HCT116 (cell line): ENCODE results near the gene POLR3H. TPM values are rescaled to one million over a fixed set of nuclear protein-coding genes. Genes with fewer than 3 reads are reported as not detected.
A peak's percentile ranks its signal among the peaks of the same experiment; 100 is the strongest.

Source experiments
- ATAC-seq: fragments of 200-7000 bp; cut with Tn5 transposase; 2 replicates; pipeline ENCODE4 v1.9.1; 2020; ENCODE audit warnings: mild to moderate bottlenecking, moderate library complexity
- BruUV-seq: library from RNA; stranded (reverse); fragments of 400-500 nt; replicated peaks from 2 replicates; lab custom pipeline; 2021; lab: Mats Ljungman, UMichigan
- CTCF ChIA-PET: fragments of 300-600 bp; sonication (Branson Sonifier 250); formaldehyde crosslinking; loops from one replicate; lab custom pipeline; 2021; ENCODE audit warnings: antibody characterized with exemption; lab: Charles Lee
- POLR2A ChIA-PET: fragments of 300-600, 350-600 bp; sonication (Branson Sonifier 250); formaldehyde crosslinking; loops from one replicate; lab custom pipeline; 2021; ENCODE audit warnings: antibody characterized with exemption; lab: Charles Lee
- RAD21 ChIA-PET, 2 experiments: fragments of 300-600 bp; sonication (Branson Sonifier 250); formaldehyde crosslinking; loops; one replicate each; lab custom pipeline; 2023; ENCODE audit warnings: low total read pairs in 2 of 2; ENCODE audit not compliant: uncharacterized antibody in 2 of 2, unreplicated experiment in 2 of 2, low non-redundant PET in 1 of 2; lab: Charles Lee
- DNase-seq: peaks from one replicate; pipeline ENCODE4 v3.0.0-alpha.2; 2010; ENCODE audit warnings: low read depth, low spot score
- H2AFZ ChIP-seq: fragments of 200-600 bp; shearing (Covaris generic), sonication (generic); 2 replicates; pipeline ENCODE4 v1.6.1; 2017; ENCODE audit warnings: low read depth, mixed run types, mixed read lengths, antibody characterized with exemption, low read length; ENCODE audit not compliant: poor library complexity, severe bottlenecking
- H3K27ac ChIP-seq: 2 replicates; pipeline ENCODE4 v1.5.1; 2012; ENCODE audit warnings: low read depth, low read length
- H3K27me3 ChIP-seq: fragments of 200-600 bp; sonication (generic); 2 replicates; pipeline ENCODE4 v1.6.1; 2016; ENCODE audit warnings: mixed run types, low read length, mixed read lengths; ENCODE audit not compliant: insufficient read depth
- H3K36me3 ChIP-seq, 2 experiments: fragments of 200-500 bp in 1 of 2; fragments of 200-600 bp in 1 of 2; sonication (Bioruptor generic) in 1 of 2; sonication (generic) in 1 of 2; 2 replicates each; pipeline versions ENCODE4 v1.5.1 to v1.6.1; 2014 to 2016; ENCODE audit warnings: low read length in 2 of 2, inconsistent platforms in 1 of 2, mixed read lengths in 1 of 2, mixed run types in 1 of 2; ENCODE audit not compliant: insufficient read depth in 2 of 2, control insufficient read depth in 1 of 2
- H3K4me1 ChIP-seq, 2 experiments: fragments of 200-600 bp in 1 of 2; sonication (generic) in 1 of 2; 2 replicates each; pipeline versions ENCODE4 v1.5.1 to v1.6.1; 2012 to 2017; ENCODE audit warnings: low read length in 2 of 2, inconsistent platforms in 1 of 2, mild to moderate bottlenecking in 1 of 2, mixed read lengths in 1 of 2, mixed run types in 1 of 2, moderate library complexity in 1 of 2; ENCODE audit not compliant: insufficient read depth in 2 of 2, control insufficient read depth in 1 of 2
- H3K4me2 ChIP-seq: fragments of 200-600 bp; sonication (generic); 2 replicates; pipeline ENCODE4 v1.6.1; 2017; ENCODE audit warnings: mixed run types, low read length, mixed read lengths
- H3K4me3 ChIP-seq, 2 experiments: fragments of 200-600 bp in 1 of 2; sonication (generic) in 1 of 2; replicated peaks in 1 of 2; 2 replicates each; pipeline ENCODE4 v1.5.1; 2011 to 2016; ENCODE audit warnings: low read length in 2 of 2, control low read depth in 1 of 2, low read depth in 1 of 2, mild to moderate bottlenecking in 1 of 2, mixed read lengths in 1 of 2, mixed run types in 1 of 2
- H3K79me2 ChIP-seq: fragments of 200-600 bp; sonication (generic); 2 replicates; pipeline ENCODE4 v1.6.1; 2017; ENCODE audit warnings: mild to moderate bottlenecking, mixed run types, low read length, moderate library complexity, mixed read lengths; ENCODE audit not compliant: insufficient read depth
- H3K9ac ChIP-seq: fragments of 200-600 bp; sonication (generic); 2 replicates; pipeline ENCODE4 v1.6.1; 2016; ENCODE audit warnings: low read length, mixed read lengths
- H3K9me2 ChIP-seq: fragments of 200-600 bp; sonication (generic), shearing (Covaris generic); 2 replicates; pipeline ENCODE4 v1.6.1; 2017; ENCODE audit warnings: mixed run types, mild to moderate bottlenecking, moderate library complexity; ENCODE audit not compliant: insufficient read depth
- H3K9me3 ChIP-seq, 2 experiments: fragments of 200-500 bp in 1 of 2; fragments of 200-600 bp in 1 of 2; sonication (Bioruptor generic) in 1 of 2; sonication (generic) in 1 of 2; 2 replicates each; pipeline ENCODE4 v1.6.1; 2014 to 2017; ENCODE audit warnings: low read length in 2 of 2, mixed read lengths in 2 of 2, inconsistent platforms in 1 of 2, low read depth in 1 of 2, mild to moderate bottlenecking in 1 of 2, mixed run types in 1 of 2, moderate library complexity in 1 of 2; ENCODE audit not compliant: control insufficient read depth in 1 of 2, insufficient read depth in 1 of 2
- H4K20me1 ChIP-seq: fragments of 200-600 bp; sonication (generic), shearing (Covaris generic); 2 replicates; pipeline ENCODE4 v1.6.1; 2017; ENCODE audit warnings: mixed run types, mild to moderate bottlenecking, moderate library complexity; ENCODE audit not compliant: insufficient read depth
- ELF1 ChIP-seq: IDR thresholded peaks from 2 replicates; pipeline ENCODE4 v1.6.1; 2012; ENCODE audit warnings: low read depth, borderline replicate concordance
- FOSL1 ChIP-seq: IDR thresholded peaks from 2 replicates; pipeline ENCODE4 v1.6.1; 2012; ENCODE audit warnings: low read depth
- JUND ChIP-seq: IDR thresholded peaks from 2 replicates; pipeline ENCODE4 v1.6.1; 2012
- POLR2AphosphoS5 ChIP-seq: IDR thresholded peaks from 2 replicates; pipeline ENCODE4 v1.6.1; 2011; ENCODE audit warnings: mild to moderate bottlenecking, low read depth, low read length, moderate library complexity
- RAD21 ChIP-seq: IDR thresholded peaks from 2 replicates; pipeline ENCODE4 v1.6.1; 2012; ENCODE audit warnings: low read depth, mild to moderate bottlenecking
- SIN3A ChIP-seq: IDR thresholded peaks from 2 replicates; pipeline ENCODE4 v1.6.1; 2012; ENCODE audit warnings: low read depth
- ZBTB33 ChIP-seq: IDR thresholded peaks from 2 replicates; pipeline ENCODE4 v1.6.1; 2011; ENCODE audit warnings: mild to moderate bottlenecking, low read length, moderate library complexity; ENCODE audit not compliant: insufficient replicate concordance; ENCODE audit errors: extremely low read depth
- ZNF274 ChIP-seq: fragments of 200-500 bp; sonication (Bioruptor generic); IDR thresholded peaks from 2 replicates; pipeline ENCODE4 v1.6.1; 2014; ENCODE audit warnings: mild to moderate bottlenecking, low read depth, low read length, inconsistent platforms
- intact Hi-C: fragments of 100-400 bp; cut with micrococcal nuclease; formaldehyde crosslinking; loops from 2 replicates; pipeline ENCODE4 v1.10.0; 2022
- total RNA-seq: library from RNA; stranded (reverse); gene quantifications from one replicate; pipeline ENCODE4 v1.2.1, GENCODE V29; 2021; ENCODE audit not compliant: unreplicated experiment
- TF ChIP-seq, protein P1 (sequence below): IDR thresholded peaks from 2 replicates; pipeline ENCODE4 v1.6.1; 2012
- TF ChIP-seq, protein P2 (sequence below), 3 experiments: fragments of 200-600 bp in 1 of 3; sonication (generic) in 1 of 3; IDR thresholded peaks in 2 of 3; conservative IDR thresholded peaks in 1 of 3; 2 replicates each; pipeline ENCODE4 v1.5.1; 2012 to 2017; ENCODE audit warnings: low read depth in 2 of 3, low read length in 2 of 3, antibody characterized with exemption in 1 of 3, borderline replicate concordance in 1 of 3, control low read depth in 1 of 3, mild to moderate bottlenecking in 1 of 3, mixed read lengths in 1 of 3, mixed run types in 1 of 3, moderate library complexity in 1 of 3; ENCODE audit not compliant: insufficient read depth in 1 of 3

The POLR3H gene
- total RNA-seq, 1 experiment from 2014 or later = 62.1 TPM

GRCh38 chr22:41567512-41567768, 23.2 kb upstream of the POLR3H start:
- Histone ChIP-seq H3K79me2 (no peaks in the 10 kb centered on the region), H3K27ac (no peak overlapping the region), H3K4me1 (peaks cover 27 to 40% of the 10 kb centered on the region in 2 experiments), H3K9ac (no peak overlapping the region), H3K36me3 (no peaks in the 10 kb centered on the region), H3K9me2 (no peaks in the 10 kb centered on the region), H3K9me3 (no peaks in the 10 kb centered on the region), H3K27me3 (no peaks in the 10 kb centered on the region), H3K4me2 (no peak overlapping the region), H2AFZ (no peak overlapping the region), H4K20me1 (no peaks in the 10 kb centered on the region), H3K4me3 (no peak overlapping the region)
- no peak for ATAC-seq
- POLR2A ChIA-PET = no interaction called here
- CTCF ChIA-PET = no interaction called here
- intact Hi-C loops = no loop called here
- TF ChIP-seq FOSL1 (no peak), ZBTB33 (no peak), ELF1 (no peak), RAD21 (no peak), ZNF274 (no peak)
- DNase-seq = no peak
- RAD21 ChIA-PET = no interaction called here
- BruUV-seq = no TSS peak

- RAD21 ChIA-PET = interaction anchor here in 1 of 2 experiments (0.5 kb wide), 1 partner anchor 184 kb away, joined by 8 read pairs; no protein-coding TSS in a partner anchor
- Histone ChIP-seq H3K27me3 (no peaks in the 10 kb centered on the region), H3K4me2 (peak overlapping the region; percentile 58), H3K9ac (peak overlapping the region; percentile 43; the same call in 1 of the 2 replicates), H3K36me3 (no peaks in the 10 kb centered on the region), H3K4me3 (peak overlapping the region in 1 of 2 experiments; percentile 10; a peak in 1 of 4 replicates), H3K27ac (peak overlapping the region; percentile 65), H4K20me1 (no peaks in the 10 kb centered on the region), H3K79me2 (no peaks in the 10 kb centered on the region), H3K9me3 (no peaks in the 10 kb centered on the region), H3K9me2 (no peaks in the 10 kb centered on the region), H2AFZ (peak overlapping the region; percentile 80), H3K4me1 (peaks cover 29 to 55% of the 10 kb centered on the region in 2 experiments)
- ATAC-seq (peak; percentile 85), DNase-seq (peak; percentile 61)
- intact Hi-C loops = no loop called here
- CTCF ChIA-PET = interaction anchor here (1.0 kb wide), 1 partner anchor 24 kb away, joined by 3 read pairs; the partner anchor contains the start of gene PMM1
- TF ChIP-seq, protein P1, sequence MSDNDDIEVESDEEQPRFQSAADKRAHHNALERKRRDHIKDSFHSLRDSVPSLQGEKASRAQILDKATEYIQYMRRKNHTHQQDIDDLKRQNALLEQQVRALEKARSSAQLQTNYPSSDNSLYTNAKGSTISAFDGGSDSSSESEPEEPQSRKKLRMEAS = peak; percentile 44; the same call in 1 of the 2 replicates
- TF ChIP-seq ZBTB33 (no peak), POLR2AphosphoS5 (no peak), SIN3A (no peak), JUND (peak; percentile 57; the same call in 1 of the 2 replicates), FOSL1 (peak; percentile 77)
- TF ChIP-seq, protein P2, sequence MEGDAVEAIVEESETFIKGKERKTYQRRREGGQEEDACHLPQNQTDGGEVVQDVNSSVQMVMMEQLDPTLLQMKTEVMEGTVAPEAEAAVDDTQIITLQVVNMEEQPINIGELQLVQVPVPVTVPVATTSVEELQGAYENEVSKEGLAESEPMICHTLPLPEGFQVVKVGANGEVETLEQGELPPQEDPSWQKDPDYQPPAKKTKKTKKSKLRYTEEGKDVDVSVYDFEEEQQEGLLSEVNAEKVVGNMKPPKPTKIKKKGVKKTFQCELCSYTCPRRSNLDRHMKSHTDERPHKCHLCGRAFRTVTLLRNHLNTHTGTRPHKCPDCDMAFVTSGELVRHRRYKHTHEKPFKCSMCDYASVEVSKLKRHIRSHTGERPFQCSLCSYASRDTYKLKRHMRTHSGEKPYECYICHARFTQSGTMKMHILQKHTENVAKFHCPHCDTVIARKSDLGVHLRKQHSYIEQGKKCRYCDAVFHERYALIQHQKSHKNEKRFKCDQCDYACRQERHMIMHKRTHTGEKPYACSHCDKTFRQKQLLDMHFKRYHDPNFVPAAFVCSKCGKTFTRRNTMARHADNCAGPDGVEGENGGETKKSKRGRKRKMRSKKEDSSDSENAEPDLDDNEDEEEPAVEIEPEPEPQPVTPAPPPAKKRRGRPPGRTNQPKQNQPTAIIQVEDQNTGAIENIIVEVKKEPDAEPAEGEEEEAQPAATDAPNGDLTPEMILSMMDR (IDR thresholded peaks at IDR 0.05 in 2 of 3, conservative IDR thresholded peaks at IDR 0.05 in 1 of 3; ENCODE audit: borderline replicate concordance in 1 of 3, insufficient read depth in 1 of 3, low read depth in 2 of 3, low read length in 2 of 3) = no peak
- no TSS peak for BruUV-seq
- POLR2A ChIA-PET = interaction anchor here (0.7 to 2.3 kb wide), 4 partner anchors 24 to 102 kb away, joined by 3 to 16 read pairs (median 4); partner anchors contain the start of gene PMM1
These were observed 21.3 kb upstream of the POLR3H start for GRCh38 chr22:41565403-41566054.
